ENCODE results near the gene CASP9.
"Not testable (repeated sequence)": the region's sequence is repeated elsewhere in the genome, so short reads cannot be mapped to it uniquely, and the experiment has no call there.

The CASP9 gene

DNA sequence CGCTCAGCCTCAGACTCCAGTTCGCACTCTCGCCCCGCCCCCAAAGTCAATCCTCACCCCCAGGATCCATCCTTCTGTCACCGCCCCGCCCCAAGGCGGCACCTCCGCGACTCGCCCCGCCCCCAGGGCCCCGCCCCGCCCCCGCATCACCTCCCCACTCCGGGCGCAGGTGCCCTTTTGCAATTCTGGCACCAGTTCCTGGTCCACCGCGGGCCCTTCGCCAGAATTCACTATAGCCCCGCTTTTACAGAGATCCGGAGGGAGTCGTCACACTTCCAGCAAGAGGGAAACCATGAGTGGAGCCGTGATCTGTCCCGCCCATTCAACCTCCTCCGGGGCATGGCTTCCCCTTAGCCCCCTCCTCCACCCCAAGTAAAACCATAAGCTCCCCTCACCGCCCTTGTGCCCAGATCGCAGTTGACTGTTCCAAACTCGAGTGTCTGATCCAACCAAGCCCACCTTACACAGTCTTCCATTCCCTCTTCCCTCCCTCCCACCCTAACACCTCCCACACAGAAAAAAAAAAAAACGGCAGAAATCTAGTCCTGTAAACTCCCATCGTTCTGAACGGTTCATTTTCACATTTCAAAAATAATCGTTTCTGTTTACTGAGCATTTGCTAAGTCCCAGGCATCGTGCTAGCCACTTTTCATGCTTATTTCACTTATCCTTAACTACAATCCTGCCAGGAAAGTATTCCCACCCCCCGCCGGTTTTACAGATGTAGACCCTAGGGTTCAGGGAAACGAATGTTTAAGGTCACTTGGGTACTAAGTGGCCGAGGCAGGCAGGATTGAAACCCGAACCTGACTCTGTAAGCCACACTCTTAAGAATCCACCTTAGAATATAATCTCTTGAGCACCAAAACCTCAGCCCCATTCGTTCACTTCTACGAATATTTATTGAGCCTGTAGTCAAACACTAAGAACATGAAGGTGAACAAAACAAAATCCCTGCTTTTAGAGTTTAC lies 1.3 kb upstream of the CASP9 start:
- DNase-seq (ENCODE audit: low read depth): peak; percentile 99

- peak; percentile 96 for DNase-seq (ENCODE audit: low read depth)
Observed at GRCh38 chr1:15524283-15525049, 451 bp upstream of the CASP9 start.

DNA sequence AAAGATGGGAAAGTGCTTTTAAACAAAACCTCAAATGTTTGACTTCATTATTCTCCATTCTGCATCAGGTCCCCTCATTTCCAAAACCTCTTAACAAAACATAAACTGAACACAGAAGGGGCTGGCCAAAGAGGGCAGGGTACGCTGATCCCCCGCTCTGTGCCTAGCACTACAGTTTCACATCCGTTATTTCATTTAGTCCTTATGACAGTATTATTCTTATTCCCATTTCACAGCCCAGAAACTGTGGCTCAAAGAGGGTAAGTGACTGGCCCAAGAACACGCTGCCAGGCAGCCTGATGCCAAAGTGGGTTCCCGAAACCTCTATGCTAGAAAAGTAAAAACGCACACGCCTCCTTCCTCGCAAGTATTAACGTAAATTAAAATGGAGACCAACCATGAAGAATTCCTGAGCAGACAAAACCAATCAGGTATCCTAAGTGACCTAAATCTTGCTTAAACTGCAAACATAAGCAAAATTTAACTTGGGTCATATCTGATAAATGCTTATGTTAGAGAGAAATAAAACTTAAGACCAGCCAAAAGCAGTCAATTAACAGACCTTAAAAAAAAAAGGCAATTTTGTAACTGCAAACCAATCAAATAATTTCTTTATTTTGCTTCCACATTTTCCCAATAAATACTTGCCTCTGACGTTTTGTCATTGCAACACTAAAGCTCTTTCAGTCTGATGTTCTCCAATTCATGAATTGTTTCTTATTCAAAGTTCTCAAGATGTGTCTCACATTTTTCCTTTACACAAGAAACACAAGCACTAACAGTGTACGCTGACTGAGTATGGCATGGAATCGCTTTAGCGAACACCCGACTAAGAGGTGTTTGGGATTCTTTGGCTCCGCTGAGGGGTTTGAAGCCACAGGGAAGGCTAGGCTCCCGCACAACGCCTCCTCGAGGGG lies 653 bp downstream of the CASP9 start:
- DNase-seq (ENCODE audit: low read depth): no peak

DNA sequence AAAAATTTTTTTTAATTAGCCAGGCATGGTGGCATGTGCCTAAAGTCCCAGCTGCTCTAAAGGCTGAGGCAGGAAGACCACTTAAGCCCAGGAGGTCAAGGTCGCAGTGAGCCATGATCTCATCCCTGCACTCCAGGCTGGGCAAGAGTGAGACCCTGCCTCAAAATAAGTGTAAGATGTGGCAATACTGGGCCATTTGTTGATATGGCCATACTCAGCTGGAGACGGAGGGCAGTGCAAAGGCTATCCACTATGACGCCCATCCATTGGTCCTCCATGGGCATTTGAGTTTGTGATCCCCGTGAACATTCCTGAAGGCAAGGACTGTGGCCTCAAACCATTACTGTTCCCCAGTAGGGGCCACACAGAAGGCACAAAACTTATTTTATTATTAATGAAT lies 1.5 kb downstream of the CASP9 start:
- no peak for DNase-seq (ENCODE audit: low read depth)

GRCh38 chr1:15521206-15521906 lies 2.7 kb downstream of the CASP9 start:
- DNase-seq (ENCODE audit: low read depth): not testable (repeated sequence)

- no peak for DNase-seq (ENCODE audit: low read depth)
Observed at GRCh38 chr1:15519625-15520024, 4.4 kb downstream of the CASP9 start.

DNA sequence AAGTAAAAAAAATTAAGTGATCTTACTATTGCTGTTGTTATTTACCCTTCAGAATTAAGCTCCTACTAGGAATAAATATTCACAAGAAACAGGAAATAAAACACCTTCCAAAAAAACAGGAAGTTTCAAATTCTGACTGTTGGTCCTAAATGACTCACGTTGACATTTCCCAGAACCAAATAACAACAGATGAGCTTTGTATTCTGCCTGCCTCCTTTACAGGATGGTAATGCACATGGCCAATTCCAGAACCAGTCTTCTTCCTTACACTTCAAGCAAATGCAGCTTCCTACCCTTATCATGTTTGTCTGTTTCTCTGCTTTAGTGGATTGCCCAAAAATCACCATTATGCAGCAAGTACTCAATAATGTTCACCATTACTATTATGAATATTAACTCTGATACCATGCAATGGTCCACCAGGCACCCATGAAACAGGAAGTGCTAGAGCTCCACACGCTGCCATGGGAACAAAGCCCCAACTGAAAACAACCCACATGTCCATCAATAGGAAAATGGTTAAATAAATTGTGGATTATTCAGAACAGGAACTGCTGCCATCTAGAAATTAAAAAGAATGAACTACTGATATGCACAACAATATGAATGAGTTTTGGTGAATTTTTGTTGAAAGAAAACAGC lies 8.9 kb downstream of the CASP9 start:
- no peak for DNase-seq (ENCODE audit: low read depth)

DNA sequence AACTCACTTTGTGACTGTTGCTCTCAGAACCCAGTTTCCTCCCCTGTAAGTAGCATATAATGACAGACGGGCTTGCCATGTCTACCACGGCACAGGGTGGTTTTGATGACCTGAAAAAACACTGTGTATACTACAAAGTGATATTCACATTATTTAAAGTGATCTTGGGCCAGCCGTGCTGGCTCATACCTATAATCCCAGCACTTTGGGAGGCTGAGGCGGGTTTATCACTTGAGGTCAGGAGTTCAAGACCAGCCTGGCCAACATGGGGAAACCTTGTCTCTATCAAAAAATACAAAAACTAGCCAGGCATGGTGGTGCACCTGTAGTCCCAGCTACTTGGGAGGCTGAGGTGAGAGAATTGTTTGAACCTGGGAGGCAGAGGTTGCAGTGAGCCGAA lies 9.5 kb downstream of the CASP9 start:
- not testable (repeated sequence) for DNase-seq (ENCODE audit: low read depth)

- no peak for DNase-seq (ENCODE audit: low read depth)
Observed at GRCh38 chr1:15513919-15514318, 10.1 kb downstream of the CASP9 start.

DNA sequence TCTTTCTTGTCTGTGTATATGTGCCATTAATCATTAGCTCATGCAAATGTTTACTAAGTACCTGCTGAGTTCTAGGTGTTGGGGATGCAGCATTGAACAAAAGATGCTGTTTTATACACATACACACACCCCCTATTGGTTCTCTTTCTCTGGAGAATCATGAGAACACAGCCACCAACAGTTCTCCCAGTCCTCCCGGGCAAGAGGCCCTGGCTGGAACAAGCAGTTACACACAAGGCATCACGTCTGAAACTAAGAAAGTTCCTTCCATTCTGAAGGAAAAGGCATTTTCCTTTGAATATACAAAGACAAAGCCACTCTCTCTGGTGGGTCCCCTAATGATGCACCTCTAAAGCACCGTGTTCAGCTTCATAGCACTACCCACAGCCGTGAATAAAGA lies 10.8 kb downstream of the CASP9 start:
- no peak for DNase-seq (ENCODE audit: low read depth)

DNA sequence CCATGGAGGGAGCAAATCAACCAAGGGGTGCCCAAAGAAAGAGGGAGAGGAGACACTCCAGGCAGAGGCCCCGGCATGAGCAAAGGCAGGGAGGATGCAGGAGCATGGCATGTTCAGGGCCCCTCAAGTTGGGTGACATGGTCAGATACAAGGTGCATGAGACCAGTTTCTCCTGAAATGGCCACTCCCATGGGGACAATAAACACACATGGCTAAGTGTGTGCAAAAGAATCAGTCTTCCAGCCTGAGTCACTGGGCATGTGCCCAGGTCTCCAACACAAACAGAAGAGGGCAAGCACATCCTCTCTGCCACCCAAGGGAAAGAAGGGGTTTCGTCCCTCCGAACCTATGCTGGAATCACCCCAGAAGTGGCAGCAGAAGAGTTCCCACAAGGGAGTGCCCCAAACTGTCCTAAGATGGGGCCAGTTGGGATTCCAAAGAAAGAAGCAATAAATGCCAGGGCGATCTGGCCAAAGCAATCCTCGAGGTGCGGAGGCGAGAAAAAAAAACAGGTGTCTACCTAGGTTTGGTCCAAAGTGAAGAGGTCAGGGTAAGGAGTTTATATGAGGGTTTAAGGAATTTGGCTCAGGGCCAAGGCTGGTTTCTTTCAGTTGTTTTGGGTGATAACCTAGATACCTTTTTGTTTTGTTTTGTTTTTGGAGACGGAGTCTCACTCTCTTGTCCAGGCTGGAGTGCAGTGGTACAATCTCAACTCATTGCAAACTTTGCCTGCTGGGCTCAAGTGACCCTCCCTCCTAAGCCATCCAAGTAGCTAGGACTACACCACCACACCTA lies 13.2 kb downstream of the CASP9 start:
- no peak for DNase-seq (ENCODE audit: low read depth)

DNA sequence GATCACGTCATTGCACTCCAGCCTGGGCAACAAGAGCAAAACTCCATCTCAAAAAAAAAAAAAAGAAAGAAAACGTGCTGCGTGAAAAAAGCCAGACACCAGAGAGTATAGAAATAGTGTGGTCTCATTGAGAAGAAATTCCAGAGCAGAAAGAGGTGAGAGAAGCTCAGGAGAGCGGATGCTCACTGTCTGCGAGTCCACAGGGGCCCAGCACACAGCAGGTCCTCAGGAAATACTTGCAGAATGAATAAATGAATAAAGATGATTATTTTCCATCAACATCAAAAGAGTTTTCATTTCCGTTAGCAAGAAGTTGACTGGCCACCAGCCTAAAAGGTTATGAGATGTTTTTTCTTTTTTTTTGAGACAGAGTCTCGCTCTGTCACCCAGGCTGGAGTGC lies 14.4 kb downstream of the CASP9 start:
- DNase-seq (ENCODE audit: low read depth): no peak

GRCh38 chr1:15508700-15509487 lies 15.1 kb downstream of the CASP9 start:
- no peak for DNase-seq (ENCODE audit: low read depth)

DNA sequence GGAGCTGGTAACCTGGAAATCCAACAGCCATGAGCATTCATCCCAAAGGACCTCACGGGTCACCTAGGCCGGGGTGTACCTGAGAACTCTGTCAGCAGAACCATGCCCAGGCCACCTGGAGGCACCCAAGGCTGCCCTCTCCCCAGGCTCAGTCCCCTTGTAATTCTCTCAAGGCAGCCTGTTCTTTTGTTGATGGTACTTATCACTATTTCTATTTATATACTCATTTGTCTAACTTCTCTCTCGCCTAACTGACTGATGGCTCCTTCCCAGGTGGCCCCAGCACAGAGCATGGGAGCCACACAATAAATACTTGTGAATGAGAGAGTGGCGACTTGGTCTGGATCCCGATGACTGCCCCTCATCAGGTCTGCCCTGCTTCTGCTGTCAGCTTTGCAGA lies 16.7 kb downstream of the CASP9 start:
- no peak for DNase-seq (ENCODE audit: low read depth)

DNA sequence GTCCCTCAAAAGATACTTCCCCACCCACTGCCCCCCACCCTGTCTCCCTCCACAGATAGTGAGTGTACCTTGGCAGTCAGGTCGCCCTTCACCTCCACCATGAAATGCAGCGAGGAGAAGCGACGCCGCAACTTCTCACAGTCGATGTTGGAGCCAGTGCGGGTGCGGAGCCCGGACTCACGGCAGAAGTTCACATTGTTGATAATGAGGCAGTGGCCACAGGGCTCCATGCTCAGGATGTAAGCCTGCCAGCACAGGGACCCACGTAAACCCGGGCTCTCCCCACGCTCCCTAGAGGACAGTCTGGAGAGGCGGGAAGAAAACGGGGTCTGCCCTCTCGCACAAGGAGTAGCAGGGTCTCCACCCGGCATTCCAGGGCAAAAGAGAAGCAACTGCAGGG lies 17.2 kb downstream of the CASP9 start:
- no peak for DNase-seq (ENCODE audit: low read depth)

DNA sequence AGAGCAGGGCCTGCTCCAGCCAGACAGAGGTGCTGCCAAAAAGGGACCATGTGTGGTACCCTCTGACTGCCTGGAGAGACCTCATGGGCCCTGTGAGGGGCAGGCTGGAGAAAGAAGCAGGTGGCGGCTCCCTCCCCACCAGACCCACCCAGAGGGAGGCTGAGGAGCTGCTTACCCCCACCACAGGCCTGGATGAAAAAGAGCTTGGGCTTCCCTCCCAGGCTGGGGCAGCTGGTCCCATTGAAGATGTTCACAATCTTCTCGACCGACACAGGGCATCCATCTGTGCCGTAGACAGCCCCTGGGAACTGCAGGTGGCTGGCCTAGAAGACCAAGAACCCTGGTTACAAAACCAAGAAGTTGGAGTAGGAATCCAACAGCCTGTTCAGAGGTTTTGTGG lies 19.6 kb downstream of the CASP9 start:
- DNase-seq (ENCODE audit: low read depth): no peak

DNA sequence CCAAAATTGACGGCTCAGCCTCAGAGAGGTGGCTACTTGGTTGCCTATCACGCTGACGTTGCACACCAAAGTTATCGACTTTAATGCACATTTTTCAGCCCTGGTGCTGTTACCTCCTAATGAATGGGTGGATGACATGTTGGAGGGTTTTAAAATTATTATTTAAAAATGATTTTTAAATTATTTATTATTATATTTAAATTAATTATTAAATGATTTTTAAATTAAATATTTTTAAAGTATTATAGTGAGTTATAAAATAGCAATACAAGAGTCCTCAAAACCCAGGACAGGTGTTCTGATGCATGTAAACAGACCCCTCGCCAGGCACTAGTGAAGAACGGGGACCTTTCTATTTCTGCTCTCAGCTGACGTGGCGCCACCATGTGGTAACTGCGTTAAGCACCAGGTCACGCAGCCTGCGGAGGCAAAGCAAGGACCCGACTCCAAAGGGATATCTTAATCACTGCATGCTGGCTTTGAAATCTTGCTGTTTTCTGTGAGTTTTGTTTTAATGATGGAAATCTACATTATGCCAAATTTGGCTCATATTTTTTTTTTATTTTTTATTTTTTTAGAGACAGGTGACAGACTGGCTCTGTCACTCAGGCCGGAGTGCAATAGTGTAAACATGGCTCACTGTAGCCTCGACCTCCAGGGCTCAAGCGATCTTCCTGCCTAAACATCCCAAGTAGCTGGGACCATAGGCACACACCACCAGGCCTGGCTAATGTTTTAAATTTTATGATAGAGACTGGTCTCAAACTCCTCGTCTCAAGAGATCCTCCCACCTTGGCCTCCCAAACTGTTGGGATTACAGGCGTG lies 22.6 kb downstream of the CASP9 start:
- peak; percentile 46 for DNase-seq (ENCODE audit: low read depth)

Measured in EH (cell line).